SU-DHL-6 (cell line): ENCODE data around the gene CHN1.

Experiments
- EZH2phosphoT487 ChIP-seq: fragments of 200-600 bp; sonication (generic), shearing (Covaris generic); conservative IDR thresholded peaks from 2 replicates; pipeline ENCODE4 v1.6.1; 2018; ENCODE audit warnings: mild to moderate bottlenecking, antibody characterized with exemption, low read length, moderate library complexity, mixed read lengths
- TF ChIP-seq, protein P1 (sequence below): fragments of 200-600 bp; sonication (generic); IDR thresholded peaks from one replicate; pipeline ENCODE4 v1.5.1; 2017; ENCODE audit warnings: antibody characterized with exemption, mild to moderate bottlenecking, low read length, moderate library complexity; ENCODE audit not compliant: insufficient read depth, poor library complexity, severe bottlenecking

DNA sequence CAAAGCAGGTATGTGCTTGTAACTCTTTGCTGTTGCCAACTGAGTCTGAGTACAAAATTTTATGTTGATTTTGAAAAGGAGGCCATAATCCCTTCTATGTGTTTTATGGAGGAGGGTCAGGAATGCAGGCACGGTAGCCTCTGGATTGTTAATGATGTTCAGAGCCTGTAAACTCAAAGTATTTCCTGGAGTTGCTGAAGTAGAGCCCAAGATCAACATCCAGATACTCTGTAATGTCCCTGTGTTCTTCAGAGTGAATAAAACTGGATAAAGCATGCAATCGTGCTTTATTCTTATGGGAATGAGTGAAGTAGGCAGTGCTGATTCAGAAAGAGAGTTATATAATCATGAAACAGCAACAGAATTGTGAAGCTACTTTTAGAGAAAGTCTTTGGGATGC is 179.1 kb downstream of the CHN1 start:
- TF ChIP-seq EZH2phosphoT487 = no peak
- TF ChIP-seq, protein P1, sequence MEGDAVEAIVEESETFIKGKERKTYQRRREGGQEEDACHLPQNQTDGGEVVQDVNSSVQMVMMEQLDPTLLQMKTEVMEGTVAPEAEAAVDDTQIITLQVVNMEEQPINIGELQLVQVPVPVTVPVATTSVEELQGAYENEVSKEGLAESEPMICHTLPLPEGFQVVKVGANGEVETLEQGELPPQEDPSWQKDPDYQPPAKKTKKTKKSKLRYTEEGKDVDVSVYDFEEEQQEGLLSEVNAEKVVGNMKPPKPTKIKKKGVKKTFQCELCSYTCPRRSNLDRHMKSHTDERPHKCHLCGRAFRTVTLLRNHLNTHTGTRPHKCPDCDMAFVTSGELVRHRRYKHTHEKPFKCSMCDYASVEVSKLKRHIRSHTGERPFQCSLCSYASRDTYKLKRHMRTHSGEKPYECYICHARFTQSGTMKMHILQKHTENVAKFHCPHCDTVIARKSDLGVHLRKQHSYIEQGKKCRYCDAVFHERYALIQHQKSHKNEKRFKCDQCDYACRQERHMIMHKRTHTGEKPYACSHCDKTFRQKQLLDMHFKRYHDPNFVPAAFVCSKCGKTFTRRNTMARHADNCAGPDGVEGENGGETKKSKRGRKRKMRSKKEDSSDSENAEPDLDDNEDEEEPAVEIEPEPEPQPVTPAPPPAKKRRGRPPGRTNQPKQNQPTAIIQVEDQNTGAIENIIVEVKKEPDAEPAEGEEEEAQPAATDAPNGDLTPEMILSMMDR = no peak
